T-helper 1 cell (primary cell): Measurements from ENCODE around the gene TTF2.

Experiments used
- DNase-seq, 5 donors: peaks; one replicate each; pipeline ENCODE4 v3.0.0-alpha.2; 2012 to 2020

Gene TTF2

DNA sequence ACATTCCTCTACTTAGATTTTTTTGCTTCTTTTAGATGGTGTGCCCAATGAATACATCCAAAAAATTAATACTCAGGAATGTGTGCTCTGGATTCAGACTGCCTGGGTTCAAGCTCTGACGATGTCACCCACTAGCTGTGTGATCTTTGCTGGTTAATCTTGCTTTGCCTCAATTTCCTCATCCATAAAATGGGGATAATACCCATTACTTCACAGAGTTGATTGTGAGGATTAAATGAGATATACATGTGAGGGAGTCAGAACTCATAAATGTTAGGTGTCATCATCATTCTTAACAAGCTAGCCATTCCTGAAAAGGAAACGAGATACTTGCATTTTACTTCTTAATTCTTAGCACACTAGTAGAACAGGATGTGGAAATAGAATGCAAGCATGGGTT is 12.9 kb upstream of the TTF2 start:
- DNase-seq: no peak

DNA sequence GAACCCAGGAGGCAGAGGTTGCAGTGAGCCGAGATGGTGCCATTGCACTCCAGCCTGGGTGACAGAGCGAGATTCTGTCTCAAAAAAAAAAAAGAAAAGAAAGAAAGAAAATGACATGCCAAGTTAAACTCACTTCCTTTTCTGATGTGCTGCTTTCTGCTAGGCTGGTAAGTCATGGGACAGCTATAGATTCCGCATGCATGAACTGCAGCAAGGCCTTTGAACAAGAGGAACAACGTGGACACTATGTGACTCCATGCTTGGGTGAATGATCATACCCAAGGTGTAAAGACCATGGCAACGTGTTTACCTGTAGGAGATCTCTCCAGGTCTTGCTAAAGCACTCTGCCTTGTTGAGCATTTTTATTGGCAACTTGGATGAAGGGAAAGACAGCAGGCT is 10.3 kb upstream of the TTF2 start:
- DNase-seq: no peak

DNA sequence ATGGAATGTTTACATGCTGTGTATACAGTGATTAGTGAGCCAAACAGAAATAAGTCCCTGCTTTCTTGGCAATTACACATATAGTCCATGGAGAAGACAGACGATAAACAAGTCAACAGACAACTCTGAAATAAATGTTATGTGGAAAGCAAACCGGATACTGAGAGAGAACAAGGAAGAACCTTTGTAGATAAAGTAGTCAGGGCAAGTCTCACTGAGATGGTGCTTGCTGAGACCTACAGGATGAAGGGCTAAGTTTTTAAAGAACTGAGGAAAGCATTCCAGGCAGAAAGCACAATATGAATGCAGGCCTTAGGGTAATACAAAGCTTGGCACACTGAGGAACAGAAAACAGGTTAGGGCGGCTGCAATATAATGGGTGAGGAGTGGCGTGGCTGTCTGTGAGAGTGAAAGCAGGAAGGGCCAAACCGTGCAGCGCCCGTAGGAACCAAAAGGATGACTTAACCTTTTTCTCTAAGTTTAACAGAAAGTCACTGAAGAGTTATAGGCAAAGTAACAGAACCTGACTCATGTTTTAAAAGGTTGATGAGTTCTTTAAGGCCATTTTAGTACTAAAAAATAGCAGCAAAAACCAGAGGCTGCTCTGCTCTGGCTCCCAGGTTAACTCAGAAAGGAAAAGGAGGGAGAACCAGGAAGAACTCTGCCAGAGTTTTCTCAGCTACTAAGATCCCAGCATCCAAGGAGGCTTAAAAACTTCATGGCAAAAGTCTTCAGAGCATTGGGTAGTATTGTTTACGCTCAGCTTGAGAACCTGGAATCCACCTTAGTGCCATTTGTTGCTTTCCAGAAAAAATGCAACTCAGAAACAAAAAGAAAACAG is 8.7 kb upstream of the TTF2 start:
- peak in 1 of 5 donors; percentile 42 for DNase-seq

DNA sequence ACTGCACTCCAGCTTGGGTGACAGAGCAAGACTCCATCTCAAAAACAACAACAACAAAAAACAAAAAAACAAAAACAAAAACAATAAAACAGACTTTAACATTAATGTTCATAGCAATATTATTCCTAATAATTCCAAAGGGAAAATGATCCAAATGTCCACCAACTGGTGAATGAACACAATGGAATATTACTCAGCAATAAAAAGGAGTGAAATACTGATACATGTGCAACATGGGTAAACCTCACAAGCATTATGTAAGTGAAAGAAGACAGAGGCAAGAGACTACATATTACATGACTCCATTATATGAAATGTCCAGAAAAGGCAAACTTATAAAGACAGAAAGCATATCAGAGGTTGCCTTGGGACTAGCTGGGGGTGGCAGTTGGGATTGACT is 6.1 kb upstream of the TTF2 start:
- DNase-seq: no peak

DNA sequence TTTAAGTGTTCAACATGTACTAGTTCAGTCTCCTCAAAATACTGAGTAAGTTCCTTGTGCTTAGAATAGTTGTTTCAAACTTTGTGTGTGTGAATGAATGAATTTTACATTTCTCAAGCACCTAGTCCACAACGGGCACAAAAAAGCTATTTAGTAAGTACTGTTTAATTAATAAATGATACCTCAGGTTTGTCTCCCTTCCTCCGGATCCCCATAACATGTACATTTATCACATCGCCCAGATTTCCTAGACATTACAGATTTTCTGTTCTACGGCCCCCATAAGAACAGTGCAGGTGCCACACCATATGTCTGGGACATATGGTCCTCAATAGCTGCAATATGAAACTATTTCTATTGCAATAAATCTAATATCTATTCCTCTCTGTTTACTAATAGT is 1.3 kb upstream of the TTF2 start:
- DNase-seq: no peak

DNA sequence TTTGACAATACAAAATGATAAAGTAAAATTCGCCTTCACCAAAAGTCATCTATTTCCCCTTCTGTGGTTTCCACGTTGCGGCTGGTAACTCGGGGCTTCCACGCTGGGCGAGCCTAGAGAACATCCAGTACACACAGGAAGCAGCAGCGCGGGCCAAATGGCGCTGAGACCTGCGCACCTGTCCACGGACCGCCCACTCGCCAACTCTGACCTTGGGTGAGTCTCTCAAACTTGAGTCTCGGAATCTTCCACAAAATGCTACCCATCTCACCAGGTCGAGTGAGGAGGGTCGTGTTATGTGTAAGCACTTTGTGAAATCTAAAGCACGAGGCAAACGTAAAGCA is 820 bp upstream of the TTF2 start:
- peak; percentile 47 to 82 (median 59) for DNase-seq

DNA sequence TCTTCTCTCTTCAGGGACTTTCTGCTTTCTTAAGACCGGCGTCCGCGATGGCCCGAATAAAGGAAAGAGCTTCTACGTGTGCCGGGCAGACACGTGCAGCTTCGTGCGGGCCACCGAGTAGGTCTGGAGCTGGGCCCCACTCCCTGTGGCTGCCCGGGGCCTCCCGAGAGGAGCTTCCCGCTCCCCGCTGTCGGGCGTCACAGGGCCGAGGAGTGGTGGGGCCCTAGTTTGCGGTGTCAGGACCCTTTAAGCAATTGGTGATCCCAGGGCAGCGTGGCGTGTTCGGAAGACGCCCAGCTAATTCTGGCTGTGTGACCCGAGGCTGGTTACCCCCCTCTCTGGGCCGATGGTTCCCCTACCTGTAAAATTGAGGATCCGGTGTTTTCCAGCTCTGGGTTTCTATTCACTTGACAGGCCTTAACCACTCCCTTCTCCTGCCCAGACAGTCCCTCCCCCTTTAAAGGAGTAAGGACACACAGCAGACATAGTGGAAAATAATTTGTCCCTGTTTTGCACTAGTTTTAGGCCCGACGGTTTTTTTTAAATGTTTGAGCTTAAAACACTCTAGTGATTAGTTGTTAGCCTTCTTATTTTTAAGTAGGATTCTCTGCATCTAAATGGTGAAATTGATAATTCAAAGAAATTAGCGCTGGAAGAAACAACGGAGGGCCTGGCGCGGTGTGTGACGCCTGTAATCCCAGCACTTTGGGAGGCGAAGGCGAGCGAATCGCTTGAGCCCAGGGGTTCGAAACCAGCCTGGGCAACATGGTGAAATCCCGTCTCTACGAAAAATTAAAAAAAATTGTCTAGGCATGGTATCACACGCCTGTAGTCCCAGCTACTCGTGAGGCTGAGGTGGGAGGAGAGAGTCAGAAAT is 553 bp downstream of the TTF2 start:
- peak in 3 of 5 donors; percentile 16 to 40 (median 20) for DNase-seq

DNA sequence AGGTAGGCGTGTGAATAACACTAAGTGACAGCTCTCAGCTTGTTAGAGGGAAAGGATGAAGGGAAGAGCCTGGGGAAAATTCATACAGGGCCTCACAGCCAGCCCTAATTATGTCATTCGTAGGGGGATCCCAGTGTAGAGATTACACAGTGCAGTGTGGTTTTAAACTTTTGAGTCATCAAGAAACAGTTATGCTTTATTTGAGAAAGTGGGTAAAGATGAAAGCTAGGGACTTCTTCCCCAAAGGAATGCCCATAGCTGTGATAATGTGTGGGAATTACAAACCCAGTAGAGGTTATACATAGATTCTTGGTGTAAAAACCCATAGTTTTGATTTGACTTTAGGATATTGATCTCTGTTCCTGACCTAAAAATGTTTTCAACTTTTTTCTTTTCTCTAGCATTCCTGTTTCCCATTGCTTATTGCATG is 1.9 kb downstream of the TTF2 start:
- peak in 1 of 5 donors; percentile 56 for DNase-seq

DNA sequence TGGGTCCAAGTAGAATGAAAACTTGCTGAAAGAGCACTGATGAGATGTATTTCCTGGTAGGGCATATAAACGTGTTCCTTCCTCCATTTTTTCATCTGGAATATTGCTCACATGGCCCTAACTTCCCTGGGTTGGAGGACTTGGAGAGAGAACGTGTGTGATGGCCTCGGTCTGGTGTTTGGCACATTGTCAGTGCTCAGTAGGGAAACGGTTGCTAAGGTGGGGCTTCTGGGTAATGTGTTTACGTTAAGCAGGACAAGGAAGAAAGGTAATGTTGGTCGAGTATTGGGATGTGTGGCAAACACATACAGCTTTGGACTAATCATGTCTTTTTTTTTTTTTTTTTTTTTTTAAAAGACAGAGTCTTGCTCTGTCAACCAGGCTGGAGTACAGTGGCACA is 6.2 kb downstream of the TTF2 start:
- DNase-seq: no peak

DNA sequence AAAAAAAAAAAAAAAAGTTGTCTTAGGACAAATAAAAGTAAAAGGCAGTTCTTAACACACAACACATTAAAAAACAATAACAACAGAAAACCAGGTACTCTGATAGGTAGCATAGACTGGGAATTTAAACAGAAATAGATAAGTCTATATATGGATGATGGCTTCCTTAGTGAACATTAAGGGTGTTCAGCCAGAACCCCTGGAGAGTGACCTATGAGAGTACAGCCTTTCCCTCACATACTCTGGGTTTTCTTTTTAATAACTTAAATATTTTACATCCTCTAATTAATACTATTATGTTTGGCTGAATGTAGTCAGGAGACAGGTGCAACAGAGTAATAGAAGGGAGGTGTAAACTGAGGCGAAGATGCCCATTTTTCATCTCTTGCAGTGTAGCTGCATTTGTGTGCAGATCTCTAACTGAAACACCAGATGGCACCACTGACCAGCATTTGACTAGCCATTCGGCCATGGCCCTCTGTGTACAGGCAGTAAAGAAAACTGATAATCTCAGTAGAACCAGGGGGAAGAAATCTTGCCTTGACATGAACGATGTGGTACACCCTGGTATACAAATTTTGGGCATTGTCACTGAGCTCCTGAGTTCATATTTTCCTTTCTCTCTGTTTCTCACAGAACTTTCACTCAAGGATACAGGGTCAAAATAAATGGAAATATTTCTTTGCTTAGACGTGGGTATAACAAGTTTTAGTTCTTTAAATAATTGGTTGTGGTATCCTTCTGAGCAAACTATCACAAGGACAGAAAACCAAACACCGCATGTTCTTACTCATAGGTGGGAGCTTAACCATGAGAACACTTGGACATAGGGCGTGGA is 7.6 kb downstream of the TTF2 start:
- peak in 1 of 5 donors; percentile 26 for DNase-seq

DNA sequence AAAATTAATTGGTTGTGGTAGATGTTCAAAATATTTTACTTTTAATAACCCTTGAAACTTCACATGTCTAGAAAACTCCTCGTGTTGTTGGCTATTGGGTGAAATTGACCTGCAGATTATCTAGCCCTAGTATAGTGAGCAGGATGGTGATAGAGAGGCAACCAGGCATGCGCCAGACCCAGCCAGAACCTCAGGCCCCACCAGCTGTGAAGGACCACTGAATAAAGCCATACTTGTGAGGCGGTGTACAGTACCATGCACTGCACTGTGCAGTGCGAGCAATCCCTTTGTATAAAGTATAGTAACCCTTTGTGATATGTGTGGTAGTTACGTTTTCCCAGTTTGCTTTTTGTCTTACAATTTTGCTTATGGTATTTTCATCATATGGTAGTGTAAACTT is 8.5 kb downstream of the TTF2 start:
- no peak for DNase-seq

DNA sequence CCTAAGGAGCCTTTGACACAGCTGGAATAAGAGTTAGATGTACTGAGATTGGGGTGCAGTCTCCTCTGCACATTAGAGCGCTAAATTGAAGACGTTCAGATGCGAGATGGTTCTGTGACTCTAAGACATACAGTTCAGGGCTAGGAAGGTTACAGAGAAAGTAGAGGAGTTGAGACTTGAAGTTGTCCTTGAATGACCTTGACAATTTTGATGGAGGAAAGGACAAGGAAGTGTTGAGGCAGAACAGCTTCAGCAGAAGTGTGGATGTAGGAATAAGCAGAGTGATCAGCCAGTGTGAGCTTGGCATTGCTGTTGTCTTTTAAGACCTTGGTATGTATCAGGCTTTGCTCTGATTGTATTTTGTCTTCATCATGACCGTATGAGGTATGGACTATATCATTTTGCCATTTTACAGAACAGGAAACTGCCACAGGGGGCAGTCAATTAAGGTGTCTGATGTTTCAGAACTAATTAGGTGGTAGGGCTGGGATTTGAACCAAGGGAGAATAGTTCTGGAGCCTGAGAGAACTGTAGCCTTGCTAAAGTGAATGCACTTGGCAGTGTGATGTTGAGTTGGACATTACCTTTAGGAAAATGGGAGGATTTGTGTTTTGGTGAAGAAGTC is 9.2 kb downstream of the TTF2 start:
- no peak for DNase-seq

DNA sequence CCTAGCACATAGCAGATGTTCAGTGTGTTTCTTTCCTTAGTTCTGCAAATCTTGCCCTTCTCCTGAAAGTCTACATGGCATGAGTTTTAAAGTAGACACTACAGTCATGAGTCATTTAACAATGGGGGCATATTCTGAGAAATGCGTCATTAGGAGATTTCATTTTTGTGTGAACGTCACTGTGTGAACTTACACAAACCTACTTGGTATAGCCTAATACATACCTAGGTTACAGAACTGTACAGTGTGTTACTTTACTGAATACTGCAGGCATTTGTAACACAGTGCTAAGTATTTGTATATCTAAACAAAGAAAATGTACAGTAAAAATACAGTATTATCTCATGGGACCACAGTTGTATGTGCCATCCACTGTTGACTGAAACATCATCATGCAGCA is 10.0 kb downstream of the TTF2 start:
- peak in 1 of 5 donors; percentile 49 for DNase-seq

DNA sequence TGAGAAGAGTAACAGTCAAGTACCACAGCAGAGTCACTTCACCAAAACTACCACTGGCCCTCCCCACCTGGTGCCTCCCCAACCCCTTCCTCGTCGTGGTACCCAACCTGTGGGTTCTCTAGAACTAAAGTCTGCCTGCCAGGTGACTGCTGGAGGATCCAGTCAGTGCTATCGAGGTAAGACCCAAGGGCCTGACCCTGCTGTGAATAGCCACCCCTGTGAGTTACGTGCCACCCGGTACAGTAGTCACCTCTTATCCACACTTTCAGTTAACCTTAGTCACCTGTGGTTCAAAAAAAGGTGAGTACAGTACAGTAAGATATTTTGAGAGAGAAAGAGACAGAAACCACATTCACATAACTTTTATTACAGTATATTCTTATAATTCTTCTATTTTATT is 16.5 kb downstream of the TTF2 start:
- no peak for DNase-seq

DNA sequence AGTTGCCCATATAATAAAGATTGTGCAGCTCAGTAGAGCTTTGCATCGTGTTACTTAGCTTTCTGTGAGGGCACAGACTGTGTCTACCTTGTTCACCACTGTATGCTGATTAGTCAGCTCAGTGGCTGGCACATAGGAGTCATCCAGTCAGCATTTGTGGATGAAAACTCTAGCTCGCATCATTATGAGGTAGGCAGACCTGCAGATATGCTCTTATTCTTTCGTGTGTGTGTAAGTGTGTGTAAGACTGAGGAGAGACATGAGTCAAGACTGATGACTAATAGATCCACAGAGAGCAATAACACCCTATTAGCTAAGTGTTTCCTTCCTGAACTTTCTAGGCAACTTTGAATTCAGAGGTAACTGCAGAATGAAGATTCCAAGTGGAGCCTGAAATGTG is 17.1 kb downstream of the TTF2 start:
- peak in 1 of 5 donors; percentile 60 for DNase-seq

DNA sequence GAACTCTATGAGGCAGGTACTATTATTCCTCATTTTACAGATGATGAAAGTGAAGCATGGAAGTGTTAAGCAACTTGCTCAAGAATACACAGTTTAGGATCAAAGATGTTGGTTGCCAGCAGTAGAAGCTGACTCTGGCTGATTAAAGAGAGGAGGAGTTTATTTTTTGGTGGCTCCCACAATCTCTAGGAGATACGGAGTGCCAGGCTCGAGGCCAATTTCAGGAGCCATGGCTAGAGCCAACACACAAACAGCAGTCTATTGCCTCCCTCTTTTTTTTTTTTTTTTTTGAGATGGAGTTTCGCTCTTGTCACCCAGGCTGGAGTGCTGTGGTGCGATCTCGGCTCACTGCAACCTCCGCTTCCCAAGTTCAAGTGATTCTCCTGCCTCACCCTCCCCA is 19.6 kb downstream of the TTF2 start:
- no peak for DNase-seq

DNA sequence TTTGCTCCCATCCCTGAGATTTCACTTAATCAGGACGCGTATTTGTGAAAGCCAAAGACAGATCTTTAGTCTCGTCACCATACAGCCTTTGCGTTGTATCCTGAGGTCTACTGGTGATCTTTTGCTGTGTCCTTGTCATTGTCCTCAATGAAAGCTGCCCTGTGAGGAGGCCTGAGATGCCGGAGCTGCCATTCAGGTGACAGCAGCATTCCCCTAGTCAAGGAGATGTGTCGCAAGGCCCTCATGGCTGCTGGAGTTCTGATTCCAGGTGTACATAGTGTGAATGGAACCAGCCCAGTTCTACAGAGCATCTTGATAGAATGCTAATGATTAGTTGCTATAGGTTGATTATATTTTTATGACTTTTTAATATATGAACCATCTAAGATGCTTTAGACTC is 24.1 kb downstream of the TTF2 start:
- no peak for DNase-seq

DNA sequence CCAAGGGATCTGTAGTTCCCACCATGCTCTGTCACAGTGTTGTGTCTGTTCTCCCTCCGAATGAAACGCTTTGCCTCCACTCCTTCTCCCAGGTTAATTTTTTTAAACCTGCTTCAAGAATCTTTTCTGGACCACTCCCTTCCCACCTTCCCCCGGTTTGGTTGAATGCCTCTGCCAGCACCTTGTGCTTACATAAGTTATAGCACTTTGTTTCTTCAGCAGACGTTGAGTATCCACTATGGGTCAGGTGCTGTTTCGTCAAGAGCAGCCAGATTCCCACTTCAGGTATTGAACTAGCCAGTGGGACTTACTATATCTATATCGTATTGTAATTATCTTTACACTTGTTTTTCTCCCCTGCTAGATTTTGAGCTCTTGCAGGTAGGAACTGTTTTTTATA is 27.6 kb downstream of the TTF2 start:
- DNase-seq: no peak

DNA sequence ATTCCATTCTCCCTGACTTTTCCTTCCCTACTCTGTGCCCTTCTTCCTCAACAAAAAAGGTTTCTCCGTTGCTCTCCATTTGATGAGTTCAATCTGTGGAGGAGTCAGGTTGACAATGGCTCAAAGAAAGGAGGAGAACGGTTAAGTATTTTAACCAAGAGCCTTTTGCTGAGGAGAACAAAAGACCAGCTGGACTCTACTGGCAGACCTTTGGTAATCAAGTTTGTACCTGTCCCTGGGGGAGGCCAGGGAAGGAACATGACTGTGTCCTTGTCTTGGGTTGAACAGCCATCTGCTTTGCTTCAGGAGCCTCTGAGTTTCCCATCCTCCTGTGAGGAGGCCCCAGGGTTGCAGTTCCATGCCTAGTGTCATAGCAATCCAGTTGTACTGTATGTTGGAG is 29.9 kb downstream of the TTF2 start:
- DNase-seq: no peak

DNA sequence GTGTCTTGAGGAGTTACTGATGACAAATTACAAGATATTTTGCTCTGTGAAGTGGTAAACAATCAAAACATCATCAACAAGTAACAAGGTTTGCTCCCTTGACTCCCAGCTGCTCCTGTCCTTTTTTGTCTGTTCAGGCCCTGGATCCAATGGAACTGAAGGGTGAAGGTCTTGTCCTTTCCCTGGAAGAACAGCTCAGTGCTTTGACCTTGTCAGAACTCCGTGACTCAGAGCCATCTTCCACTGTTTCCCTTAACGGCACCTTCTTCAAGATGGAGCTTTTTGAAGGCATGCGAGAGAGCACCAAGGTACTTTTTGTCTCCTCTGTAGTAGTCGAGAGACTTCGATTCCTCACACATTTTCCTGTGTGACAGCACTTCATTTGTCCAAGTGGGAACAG is 32.5 kb downstream of the TTF2 start:
- no peak for DNase-seq

DNA sequence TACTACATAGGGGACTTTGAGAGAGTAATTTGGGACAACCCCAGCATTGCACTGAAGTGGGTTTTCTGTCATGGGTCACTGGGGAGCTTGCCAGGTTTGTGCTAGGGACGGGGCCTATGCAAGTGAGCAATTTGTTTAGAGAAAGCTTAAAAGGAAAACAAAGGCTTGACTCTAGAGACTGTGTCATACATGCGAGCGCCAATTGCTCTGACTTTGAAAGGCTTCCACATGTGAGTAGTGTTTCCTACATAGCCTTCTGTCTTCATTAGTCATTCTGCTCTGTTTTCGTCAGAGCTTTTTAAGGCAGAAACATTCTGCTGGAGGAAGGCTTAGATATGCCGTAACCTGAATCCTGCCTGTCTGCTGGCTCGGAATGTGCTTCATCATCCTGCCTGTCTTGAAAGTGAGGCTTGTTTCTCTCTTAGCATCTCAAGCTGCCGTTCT is 33.0 kb downstream of the TTF2 start:
- no peak for DNase-seq

DNA sequence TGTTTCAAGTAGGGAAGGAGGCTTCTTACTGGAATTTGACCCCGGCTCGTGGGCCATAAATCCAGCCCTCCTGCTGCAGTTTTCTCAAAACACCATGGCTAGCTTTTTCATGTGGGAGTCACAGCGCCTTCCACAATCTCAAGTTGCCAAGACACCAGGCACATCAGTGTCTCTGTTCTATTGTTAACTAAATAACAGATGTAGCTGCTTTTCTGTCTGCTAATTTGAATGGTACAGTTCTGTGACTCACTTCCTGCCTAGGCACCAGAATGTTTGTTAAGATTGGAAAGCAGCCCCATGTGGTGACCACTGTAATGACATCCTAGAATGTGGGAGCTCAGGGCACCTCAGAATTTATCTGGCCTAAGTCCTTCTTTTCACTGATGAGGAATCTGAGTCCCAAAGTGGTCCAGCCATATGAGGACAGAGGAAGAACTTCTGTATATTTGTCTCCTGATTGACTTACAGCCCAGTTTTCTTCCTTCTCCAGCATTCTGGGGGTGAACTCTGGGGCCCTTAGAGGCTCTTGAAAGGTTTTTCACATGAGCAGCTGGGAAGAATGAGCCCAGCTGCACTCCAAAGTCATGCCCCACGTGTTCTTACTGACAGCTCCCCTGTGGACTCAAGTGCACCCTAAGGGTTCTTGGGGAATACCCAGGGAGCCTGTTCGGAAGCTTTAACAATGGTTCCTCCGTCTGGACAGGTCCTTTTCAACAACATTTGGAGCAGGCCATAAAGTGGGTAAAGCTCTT is 33.9 kb downstream of the TTF2 start:
- DNase-seq: peak in 1 of 5 donors; percentile 60
